HG02588 (cell line): ENCODE results near the gene DNAH10.
A peak's percentile ranks its signal among the peaks of the same experiment; 100 is the strongest.

Experiments
- ATAC-seq: cut with Tn5 transposase; IDR thresholded peaks from one replicate; pipeline ENCODE4 v1.9.1; 2021; ENCODE audit warnings: mild to moderate bottlenecking, moderate library complexity; ENCODE audit not compliant: unreplicated experiment

The DNAH10 gene

DNA sequence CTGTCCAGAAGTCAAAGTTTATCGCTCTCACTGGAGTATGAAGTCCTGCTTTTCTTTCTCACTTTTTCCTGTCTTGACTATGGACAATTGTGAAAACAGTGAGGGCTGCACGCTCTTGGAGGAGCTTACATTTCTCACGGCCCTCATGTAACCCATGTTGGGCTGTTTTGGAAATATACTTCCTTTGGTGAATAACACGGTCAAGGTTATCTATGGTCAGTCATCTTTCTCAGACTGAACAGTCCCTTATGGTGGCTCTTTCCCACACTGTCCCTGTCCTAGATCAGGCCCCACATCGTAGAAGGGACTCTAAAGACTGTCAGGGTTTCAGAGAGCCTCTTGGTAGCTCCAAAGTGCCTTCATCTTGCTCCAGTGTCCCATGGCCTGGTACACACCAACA lies 203.3 kb downstream of the DNAH10 start:
- no peak for ATAC-seq

DNA sequence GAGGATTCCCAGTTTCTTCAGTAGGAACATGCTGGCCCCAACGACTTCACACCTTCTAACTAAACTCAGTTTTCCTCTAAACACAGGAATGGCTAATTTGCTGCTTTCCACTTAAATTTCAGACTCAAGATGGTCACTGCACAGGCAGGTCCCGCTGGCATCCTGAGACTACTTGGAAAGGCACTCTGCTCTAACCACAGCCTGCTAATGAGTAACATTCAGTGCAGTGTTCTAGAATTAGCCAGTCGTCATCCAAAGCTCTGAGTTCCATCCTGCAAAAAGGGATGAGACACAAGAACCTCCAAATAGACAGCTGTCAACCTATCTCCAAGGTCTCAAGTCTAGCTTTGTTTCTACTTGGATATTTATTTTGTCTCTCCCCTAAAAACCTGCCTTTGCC lies 204.5 kb downstream of the DNAH10 start:
- ATAC-seq = no peak

DNA sequence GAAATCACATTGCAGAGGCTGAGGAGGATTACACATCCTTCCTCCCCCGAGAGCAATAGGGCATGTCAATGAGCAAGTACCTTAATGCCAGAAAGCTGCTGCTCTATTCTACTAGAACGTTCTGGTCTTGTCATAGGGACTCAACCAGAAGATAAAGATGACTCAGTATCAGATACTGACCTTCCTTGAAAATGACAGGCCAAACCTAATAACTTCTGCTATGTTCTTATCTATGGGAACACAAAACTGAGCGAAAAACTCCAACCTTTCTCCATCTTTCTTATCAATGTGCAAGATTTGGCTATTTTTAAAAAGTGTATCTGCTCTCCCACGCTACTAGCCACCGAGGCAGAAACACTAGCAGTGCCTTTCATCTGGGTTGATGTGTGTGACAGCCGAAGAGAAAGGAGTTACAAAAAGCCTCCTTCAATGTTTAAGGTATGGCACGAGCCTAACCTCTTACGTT lies 205.1 kb downstream of the DNAH10 start:
- no peak for ATAC-seq

DNA sequence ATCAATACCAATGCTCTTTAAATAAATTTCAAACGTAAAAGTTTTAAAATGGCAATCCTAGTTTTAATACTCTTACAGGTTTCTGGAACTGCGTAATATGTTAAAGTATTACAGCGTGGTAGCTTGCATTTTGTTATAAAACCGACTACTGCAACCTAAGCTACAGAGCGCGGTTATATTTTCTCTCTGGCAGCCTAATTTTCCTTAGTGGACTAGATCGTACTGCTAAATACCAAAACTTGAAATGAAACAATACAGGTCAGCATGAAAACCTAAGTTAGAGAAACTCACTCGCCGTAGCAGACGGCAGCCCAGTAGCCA lies 209.3 kb downstream of the DNAH10 start:
- no peak for ATAC-seq

DNA sequence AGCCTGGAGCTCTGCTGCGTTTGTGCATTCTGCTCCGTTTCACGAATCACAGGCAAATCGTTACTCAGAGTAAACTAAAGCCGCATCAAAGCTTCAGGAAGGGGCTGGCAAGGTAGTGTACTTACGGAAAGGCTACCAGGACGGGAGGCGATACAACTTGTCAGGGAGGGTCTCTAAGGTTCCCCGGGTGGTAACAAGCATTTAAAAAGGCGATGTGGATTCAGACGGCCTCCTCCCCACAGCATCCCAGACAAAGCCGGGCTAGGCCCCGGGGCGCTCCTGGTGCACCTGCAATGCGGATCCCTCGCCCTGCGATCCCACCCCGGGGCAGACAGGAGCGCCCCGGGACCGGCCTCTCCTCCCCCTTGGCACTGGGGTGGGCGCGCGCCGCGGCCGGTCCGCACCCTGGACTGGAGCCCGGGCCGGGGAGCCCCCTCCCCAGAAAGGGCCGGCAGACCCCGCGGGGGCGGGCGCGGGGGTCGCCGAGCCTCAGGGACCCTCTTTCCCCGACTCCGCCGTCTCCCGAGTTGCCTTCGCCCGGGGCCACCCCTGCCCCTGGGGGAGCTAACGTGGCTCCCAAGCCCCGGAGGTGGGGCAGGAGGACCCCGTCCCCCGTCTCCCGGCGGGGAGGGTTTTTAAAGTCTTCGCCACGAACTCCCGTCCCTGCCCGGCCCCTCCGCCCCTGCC lies 209.8 kb downstream of the DNAH10 start:
- ATAC-seq = peak; percentile 6

DNA sequence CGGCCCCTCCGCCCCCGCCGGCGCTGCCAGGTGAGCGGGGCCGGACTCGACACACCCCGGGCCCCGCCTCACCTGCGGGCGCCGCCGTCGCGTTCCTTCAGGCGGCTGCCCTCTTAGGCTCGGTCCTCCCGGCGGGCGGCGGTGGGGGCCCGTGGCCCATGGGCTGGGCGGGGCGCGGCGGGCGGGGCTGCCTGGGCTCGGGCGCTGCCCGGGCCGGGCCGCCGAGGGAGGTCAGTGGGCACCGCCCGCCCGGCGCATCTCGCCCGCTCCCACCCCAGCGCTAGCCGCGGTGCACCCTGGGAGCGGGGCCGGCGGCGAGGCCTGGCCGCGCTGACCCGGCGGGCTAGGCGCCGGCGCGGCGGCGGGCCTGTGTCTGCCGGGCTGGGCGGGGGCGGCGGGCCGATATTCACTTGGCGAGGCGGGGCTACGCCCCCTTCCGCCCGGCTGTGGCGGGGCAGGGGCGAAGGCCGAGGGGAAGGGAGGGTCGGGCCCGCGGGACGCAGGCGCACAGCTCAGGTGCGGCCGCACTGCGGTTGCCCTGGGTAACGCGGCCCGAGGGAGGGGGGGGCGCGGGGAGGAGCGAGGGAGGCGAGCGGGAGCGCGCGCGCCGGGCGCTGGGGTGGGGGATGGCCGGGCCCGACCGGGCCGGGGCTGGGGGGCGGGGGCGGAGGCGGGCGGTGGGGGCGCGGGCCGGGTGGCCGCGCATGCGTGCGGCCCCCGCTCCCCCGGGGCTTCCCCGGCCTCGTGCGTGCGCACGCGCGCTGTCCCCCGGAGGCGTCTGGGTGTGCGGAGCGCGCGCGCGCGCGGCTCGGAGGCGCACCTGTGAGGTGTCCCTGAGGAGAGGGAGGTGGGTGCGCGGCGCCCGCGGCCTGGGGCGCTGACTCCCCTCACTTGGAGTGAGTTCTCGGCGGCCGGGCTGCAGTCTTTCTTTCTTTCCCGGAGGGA lies 210.6 kb downstream of the DNAH10 start, which contains the start of the genes CCDC92 and ZNF664:
CCDC92 (minus strand) TSS at position 375 of the 945 bp plus-strand sequence. CDS start 28,526 bp downstream, outside the sequence.
ZNF664 (plus strand) TSS at position 759 of the 945 bp plus-strand sequence. CDS start 38,930 bp downstream, outside the sequence.
- peak; percentile 78 for ATAC-seq

DNA sequence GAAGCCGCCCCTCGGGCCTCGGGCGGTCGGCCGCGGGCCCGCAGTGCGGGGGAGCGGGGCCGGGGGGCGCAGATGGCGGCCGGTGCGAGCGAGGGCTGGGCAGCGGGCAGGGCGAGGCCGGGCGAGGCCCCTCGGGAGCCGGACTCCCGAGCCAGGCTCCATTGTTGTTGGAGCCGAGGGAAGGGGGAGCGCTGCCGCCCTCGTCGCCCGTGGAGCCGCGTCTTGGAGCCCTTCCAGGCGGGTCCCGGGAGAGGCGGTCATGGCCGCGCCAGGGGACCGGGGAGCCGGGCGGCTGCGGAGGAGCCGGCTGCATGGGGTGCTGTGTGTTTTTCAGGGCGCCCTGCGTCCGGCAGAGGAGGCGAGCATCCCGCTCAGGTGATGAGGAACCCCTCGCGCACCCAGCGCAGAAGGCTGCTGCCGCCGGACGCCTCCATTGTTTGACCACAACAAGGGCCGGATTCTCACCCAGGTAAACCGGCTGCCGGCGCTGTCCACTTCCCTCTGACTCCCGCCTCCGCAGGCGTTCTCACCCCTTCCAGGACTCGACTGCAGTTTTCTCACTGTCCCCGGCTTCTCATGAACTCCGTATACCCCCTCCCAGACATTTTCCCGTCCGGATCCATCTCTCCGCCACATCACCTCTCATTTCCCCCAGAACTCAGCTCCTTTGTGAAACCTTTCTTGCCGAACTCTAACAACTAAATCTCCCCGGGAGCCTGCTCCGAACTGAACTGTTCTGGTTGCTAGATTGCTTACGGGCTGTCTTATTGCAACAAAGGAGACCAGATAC lies 211.6 kb downstream of the DNAH10 start:
- ATAC-seq = peak; percentile 6

DNA sequence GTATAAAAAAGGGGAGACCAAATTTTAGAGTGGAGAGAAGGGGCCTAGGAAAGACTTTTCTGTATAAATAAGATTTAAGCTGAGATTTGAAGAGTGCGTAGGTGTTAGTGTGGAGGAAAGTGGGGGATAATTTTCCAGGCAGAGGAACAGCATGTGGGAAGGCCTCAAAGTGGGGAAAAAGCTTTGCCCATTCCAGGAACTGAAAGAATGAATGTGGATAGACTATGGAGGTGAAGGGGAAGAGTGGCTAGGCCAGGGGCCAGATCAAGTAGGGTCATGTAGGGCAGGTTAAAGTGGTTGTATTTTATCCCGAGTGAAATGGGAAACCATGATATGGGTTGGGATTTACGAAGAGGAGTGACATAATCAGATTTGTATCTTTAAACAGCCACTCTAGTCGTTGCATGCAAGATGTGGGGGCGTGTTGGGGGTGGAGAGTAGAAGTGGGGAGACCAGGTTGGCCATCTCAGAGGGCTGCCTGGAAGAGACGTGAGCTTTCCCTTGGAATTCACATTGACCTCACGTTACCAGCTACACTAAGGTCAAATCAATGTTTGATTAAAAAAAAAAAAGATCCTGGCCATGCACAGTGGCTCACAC lies 214.2 kb downstream of the DNAH10 start:
- ATAC-seq = no peak

DNA sequence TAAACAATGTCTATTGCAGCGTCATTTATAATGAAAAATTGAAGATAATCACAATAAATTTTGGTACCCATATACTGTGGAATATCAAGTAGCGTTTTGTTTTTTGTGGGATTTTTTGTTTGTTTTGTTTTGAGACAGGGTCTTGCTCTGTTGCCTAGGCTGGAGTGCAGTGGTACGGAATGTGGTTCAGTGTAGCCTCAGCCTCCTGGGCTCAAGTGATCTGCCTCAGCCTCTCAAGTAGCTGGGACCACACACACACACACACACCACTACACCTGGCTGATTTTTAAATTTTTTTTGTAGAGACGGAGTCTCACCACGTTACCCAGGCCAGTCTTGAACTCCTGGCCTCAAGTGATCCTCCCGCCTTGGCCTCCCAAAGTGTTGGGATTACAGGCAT lies 217.5 kb downstream of the DNAH10 start:
- no peak for ATAC-seq

DNA sequence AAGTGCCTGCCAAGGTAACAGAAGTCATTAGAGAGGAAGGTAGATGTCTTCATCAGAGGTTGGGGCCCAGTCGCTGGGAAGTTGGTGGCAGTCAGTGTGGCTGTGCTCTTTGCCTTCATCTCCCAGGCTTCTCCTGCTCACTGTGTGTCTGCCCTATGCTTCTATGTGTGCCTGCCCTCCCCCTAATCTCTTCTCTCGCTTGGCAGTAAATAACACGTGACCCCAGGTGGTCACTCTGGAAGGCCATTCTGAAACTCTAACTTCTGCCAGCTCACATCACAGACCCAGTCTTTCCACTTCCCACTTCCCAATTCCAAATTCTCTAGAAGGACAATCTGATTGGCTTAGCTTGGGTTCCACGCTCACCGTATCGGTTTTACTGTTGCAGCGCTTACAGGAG lies 220.2 kb downstream of the DNAH10 start:
- ATAC-seq = no peak

DNA sequence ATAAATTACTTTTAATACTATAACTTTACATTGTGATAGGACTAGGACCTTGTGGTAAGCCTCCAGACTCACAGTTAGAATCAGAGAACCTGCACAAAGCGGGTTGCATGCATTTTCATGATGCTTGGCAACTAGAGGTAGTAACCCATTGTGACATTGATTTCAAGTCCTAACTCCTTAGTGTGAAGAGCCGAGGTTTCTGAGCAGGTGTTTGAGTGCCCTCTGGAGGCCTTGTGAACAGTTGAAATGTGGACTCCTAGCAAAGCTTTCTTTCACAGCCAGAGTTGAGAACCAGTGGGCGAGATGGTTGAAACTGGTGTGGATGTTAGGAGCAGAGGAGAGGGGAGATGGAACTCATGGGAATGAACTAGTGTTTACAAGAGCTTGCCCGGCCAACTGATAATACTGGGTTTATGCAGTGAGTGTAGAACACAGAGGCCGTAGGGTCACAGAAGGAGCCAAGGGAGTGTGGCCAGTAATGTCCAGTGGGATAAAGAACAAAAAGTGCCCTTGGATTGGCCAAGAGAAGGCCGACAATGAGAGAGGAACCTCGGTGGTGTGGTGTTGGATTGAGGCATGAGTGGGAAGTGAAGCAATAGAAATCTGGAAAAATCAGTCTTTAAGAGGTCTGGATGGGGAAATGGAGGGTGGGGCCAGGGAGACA lies 221.9 kb downstream of the DNAH10 start:
- ATAC-seq = no peak

DNA sequence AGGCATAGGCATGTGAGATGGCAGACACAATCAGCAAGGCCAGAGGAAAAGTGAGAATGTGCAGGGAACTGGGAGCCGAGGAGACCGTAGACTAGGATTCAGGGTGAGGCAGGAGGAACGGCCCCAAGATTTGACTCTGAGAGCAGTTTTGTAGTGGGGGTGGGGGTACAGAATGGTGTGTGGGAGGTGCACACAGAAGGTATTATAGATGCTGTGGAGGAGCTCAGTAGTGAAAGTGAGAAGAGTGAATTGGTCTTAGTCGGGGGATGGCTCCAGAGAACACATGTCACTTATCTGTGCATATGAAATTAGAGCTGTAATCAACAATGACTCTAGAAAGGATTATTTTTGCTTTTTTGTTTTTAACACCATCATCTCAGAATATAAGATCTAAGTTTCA lies 222.8 kb downstream of the DNAH10 start:
- ATAC-seq = no peak
